Prostate gland (tissue), 2 donors: ENCODE measurements around the gene FKBP10.

ENCODE experiments used
- CTCF ChIP-seq, 4 experiments: fragments of 200-600 bp in 2 of 4; fragments of 450-650 bp in 2 of 4; sonication (generic) in 2 of 4; IDR thresholded peaks; 1 replicate in 3 of 4; 2 replicates in 1 of 4; pipeline ENCODE4 v1.5.1; 2016 to 2019; ENCODE audit warnings: antibody characterized with exemption in 4 of 4, mild to moderate bottlenecking in 2 of 4, moderate library complexity in 2 of 4
- POLR2A ChIP-seq: fragments of 450-650 bp; IDR thresholded peaks from one replicate; pipeline ENCODE4 v1.6.1; 2016; ENCODE audit warnings: antibody characterized with exemption, mild to moderate bottlenecking
- POLR2AphosphoS5 ChIP-seq: sonication (generic); formaldehyde crosslinking; IDR thresholded peaks from one replicate; pipeline ENCODE4 v1.6.1; 2017; ENCODE audit warnings: antibody characterized with exemption

GRCh38 chr17:41825175-41825845 lies 12.5 kb downstream of the FKBP10 start:
- TF ChIP-seq CTCF (IDR thresholded peaks at IDR 0.05) (no peak), POLR2A (no peak), POLR2AphosphoS5 (no peak)
